ENCODE data around the gene DAPP1. TPM values are rescaled to one million over a fixed set of nuclear protein-coding genes. Genes with fewer than 3 reads are reported as not detected.

The DAPP1 gene
- polyA plus RNA-seq, 3 donors = 63.1 to 125 (median 87.2) TPM

DNA sequence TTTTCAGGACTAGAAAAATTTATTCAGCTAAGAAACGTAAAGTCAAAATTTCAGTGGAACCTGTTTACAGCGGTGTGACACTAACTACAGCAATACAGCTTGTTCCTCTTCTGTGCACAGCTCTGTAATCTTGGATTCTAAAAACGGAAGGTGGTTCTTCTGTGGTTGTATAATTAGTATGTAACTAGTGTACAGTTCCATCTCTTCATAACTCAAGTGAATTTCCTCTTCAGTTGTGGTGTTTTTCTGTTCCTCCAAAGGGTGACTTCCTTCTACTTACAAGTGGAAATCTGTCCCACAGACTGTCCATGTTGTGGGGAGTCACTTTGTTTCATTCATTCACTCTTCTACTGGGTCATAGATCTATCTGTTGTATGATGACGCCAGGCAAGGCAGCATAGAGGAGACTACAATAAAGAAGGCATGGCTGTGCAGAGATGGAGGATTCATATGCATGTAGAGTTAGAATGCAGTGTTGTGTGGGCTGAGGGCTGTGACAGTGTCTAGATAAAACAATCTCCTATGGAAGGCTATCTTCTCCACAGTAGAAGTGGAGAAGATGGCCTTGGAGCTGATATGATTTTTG lies 5.4 kb downstream of the DAPP1 start:
- H3K4me1 ChIP-seq (ENCODE audit: control insufficient read depth in 1 of 2, insufficient read depth in 2 of 2, low read length in 2 of 2) = peaks cover 76 to 95% of the 10 kb centered on the region in 2 donors
- peaks cover 87% of the 10 kb centered on the region for H4K20me1 ChIP-seq (ENCODE audit: insufficient read depth, low read length)
- H3K79me2 ChIP-seq (ENCODE audit: insufficient read depth, low read length) = peaks cover 98% of the 10 kb centered on the region
- no peaks in the 10 kb centered on the region for H3K9me3 ChIP-seq (replicated peaks in 1 of 2; ENCODE audit: control insufficient read depth in 1 of 2, insufficient read depth in 1 of 2, low read length in 2 of 2)
- Mint-ChIP-seq H3K36me3 (peaks cover 30 to 33% of the 10 kb centered on the region in 2 donors), H3K9me3 (no peaks in the 10 kb centered on the region), H3K27ac (peak overlapping the region; percentile 71 to 95 (median 89)), H3K27me3 (ENCODE audit: low read depth in 3 of 3) (no peaks in the 10 kb centered on the region), H3K4me3 (peak overlapping the region; percentile 25 to 70), H3K4me1 (peaks cover 85% of the 10 kb centered on the region)
- TF ChIP-seq, protein P1, sequence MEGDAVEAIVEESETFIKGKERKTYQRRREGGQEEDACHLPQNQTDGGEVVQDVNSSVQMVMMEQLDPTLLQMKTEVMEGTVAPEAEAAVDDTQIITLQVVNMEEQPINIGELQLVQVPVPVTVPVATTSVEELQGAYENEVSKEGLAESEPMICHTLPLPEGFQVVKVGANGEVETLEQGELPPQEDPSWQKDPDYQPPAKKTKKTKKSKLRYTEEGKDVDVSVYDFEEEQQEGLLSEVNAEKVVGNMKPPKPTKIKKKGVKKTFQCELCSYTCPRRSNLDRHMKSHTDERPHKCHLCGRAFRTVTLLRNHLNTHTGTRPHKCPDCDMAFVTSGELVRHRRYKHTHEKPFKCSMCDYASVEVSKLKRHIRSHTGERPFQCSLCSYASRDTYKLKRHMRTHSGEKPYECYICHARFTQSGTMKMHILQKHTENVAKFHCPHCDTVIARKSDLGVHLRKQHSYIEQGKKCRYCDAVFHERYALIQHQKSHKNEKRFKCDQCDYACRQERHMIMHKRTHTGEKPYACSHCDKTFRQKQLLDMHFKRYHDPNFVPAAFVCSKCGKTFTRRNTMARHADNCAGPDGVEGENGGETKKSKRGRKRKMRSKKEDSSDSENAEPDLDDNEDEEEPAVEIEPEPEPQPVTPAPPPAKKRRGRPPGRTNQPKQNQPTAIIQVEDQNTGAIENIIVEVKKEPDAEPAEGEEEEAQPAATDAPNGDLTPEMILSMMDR (IDR thresholded peaks at IDR 0.05) = no peak
- no peak overlapping the region for H2AFZ ChIP-seq (ENCODE audit: insufficient read depth, low read depth, low read length, poor library complexity, severe bottlenecking)
- H3K27me3 ChIP-seq (ENCODE audit: control insufficient read depth in 2 of 2, insufficient read depth in 2 of 2, low read length in 2 of 2) = no peaks in the 10 kb centered on the region
- peaks cover 0 to 21% of the 10 kb centered on the region in 2 donors for H3K36me3 ChIP-seq (replicated peaks in 1 of 2; ENCODE audit: control insufficient read depth in 1 of 2, insufficient read depth in 2 of 2, low read length in 2 of 2)
- H3K9ac ChIP-seq (ENCODE audit: insufficient read depth, low read length, poor library complexity, severe bottlenecking) = no peak overlapping the region
- intact Hi-C loops (cut with micrococcal nuclease) = no loop called here
- DNase-seq = peak; percentile 67 to 84 (median 77)
- peak overlapping the region; percentile 51 to 94 for H3K27ac ChIP-seq (ENCODE audit: low read depth in 1 of 2, low read length in 2 of 2)
- peak overlapping the region in 1 of 3 experiments; percentile 44 for H3K4me3 ChIP-seq (replicated peaks in 1 of 3; ENCODE audit: low read depth in 2 of 3, low read length in 3 of 3)
- no CpG with 5 or more reads among the region's 4 CpGs for WGBS (ENCODE audit: insufficient coverage)
- peak overlapping the region; percentile 88 for H3K4me2 ChIP-seq (replicated peaks; ENCODE audit: extremely low read depth, low read length, poor library complexity, severe bottlenecking)

DNA sequence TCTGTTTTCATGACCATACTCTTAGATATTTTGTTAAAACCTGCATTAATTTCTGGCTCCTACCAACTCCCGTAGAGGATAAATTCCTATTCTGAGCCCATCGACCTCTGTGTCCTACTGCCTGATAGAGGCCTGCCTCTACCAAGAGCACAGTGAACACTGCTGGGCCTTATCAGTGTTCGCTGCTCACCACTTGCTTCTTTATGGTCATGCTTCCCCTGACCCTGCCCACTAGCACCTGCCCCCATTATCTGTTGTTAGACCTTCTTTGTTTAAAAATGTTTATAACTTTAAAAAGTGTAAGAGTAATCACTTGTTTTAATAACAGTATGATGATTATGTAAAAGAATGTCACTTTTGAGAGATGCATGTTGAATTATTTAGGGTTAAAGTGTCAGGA lies 6.1 kb downstream of the DAPP1 start:
- Histone ChIP-seq H3K27me3 (ENCODE audit: control insufficient read depth in 2 of 2, insufficient read depth in 2 of 2, low read length in 2 of 2) (no peaks in the 10 kb centered on the region), H3K4me1 (ENCODE audit: control insufficient read depth in 1 of 2, insufficient read depth in 2 of 2, low read length in 2 of 2) (peaks cover 80 to 99% of the 10 kb centered on the region in 2 donors), H2AFZ (ENCODE audit: insufficient read depth, low read depth, low read length, poor library complexity, severe bottlenecking) (no peak overlapping the region), H3K9me3 (replicated peaks in 1 of 2; ENCODE audit: control insufficient read depth in 1 of 2, insufficient read depth in 1 of 2, low read length in 2 of 2) (no peaks in the 10 kb centered on the region), H3K36me3 (replicated peaks in 1 of 2; ENCODE audit: control insufficient read depth in 1 of 2, insufficient read depth in 2 of 2, low read length in 2 of 2) (peaks cover 0 to 21% of the 10 kb centered on the region in 2 donors), H3K9ac (ENCODE audit: insufficient read depth, low read length, poor library complexity, severe bottlenecking) (no peak overlapping the region), H3K79me2 (ENCODE audit: insufficient read depth, low read length) (peaks cover 98% of the 10 kb centered on the region), H4K20me1 (ENCODE audit: insufficient read depth, low read length) (peaks cover 92% of the 10 kb centered on the region), H3K4me3 (replicated peaks in 1 of 3; ENCODE audit: low read depth in 2 of 3, low read length in 3 of 3) (peak overlapping the region in 1 of 3 experiments; percentile 44), H3K4me2 (replicated peaks; ENCODE audit: extremely low read depth, low read length, poor library complexity, severe bottlenecking) (peak overlapping the region; percentile 88), H3K27ac (ENCODE audit: low read depth in 1 of 2, low read length in 2 of 2) (peak overlapping the region; percentile 51 to 94)
- intact Hi-C loops (cut with micrococcal nuclease) = no loop called here
- TF ChIP-seq, protein P1 (IDR thresholded peaks at IDR 0.05) = no peak
- no peaks in the 10 kb centered on the region for H3K27me3 Mint-ChIP-seq (ENCODE audit: low read depth in 3 of 3)
- no peak for DNase-seq
- H3K4me3 Mint-ChIP-seq = peak overlapping the region in 1 of 2 donors; percentile 70
- peaks cover 30 to 33% of the 10 kb centered on the region in 2 donors for H3K36me3 Mint-ChIP-seq
- 93% methylated on average over 2 of the region's 3 CpGs for WGBS (ENCODE audit: insufficient coverage)
- H3K4me1 Mint-ChIP-seq = peaks cover 89% of the 10 kb centered on the region
- no peaks in the 10 kb centered on the region for H3K9me3 Mint-ChIP-seq
- peak overlapping the region; percentile 71 to 95 (median 89) for H3K27ac Mint-ChIP-seq
